Measurements from ENCODE around the gene DOCK4.

DNA sequence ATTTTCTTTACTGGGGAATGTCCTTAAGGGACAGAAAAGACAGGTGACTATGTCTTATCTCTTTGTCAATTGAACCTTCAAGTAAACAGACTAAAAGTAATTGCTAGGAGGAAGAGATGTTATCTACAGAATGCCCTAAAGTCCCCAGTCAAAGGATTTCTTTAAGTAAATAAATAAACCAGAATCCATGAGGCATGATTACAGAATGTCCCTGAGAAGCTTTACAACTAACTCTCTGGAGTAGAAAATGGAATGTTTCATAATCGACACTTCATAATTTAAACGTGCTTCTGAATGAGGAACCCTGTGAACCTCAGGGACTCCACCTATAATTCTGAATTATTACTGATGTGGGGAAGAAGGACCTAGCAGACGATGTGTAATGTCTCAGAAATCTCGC lies 456.0 kb downstream of the DOCK4 start:
- TF ChIP-seq POLR2A (IDR thresholded peaks at IDR 0.05), result no peak
- TF ChIP-seq, protein P1, sequence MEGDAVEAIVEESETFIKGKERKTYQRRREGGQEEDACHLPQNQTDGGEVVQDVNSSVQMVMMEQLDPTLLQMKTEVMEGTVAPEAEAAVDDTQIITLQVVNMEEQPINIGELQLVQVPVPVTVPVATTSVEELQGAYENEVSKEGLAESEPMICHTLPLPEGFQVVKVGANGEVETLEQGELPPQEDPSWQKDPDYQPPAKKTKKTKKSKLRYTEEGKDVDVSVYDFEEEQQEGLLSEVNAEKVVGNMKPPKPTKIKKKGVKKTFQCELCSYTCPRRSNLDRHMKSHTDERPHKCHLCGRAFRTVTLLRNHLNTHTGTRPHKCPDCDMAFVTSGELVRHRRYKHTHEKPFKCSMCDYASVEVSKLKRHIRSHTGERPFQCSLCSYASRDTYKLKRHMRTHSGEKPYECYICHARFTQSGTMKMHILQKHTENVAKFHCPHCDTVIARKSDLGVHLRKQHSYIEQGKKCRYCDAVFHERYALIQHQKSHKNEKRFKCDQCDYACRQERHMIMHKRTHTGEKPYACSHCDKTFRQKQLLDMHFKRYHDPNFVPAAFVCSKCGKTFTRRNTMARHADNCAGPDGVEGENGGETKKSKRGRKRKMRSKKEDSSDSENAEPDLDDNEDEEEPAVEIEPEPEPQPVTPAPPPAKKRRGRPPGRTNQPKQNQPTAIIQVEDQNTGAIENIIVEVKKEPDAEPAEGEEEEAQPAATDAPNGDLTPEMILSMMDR (IDR thresholded peaks at IDR 0.05), result no peak
